ENCODE data around the gene FGF14. TPM values are rescaled to one million over a fixed set of nuclear protein-coding genes. Genes with fewer than 3 reads are reported as not detected.

The FGF14 gene
- polyA plus RNA-seq, 1 donor (not counting 4 experiments of a cell fraction or from before 2014, with no cell fraction given), result 0.09 TPM

DNA sequence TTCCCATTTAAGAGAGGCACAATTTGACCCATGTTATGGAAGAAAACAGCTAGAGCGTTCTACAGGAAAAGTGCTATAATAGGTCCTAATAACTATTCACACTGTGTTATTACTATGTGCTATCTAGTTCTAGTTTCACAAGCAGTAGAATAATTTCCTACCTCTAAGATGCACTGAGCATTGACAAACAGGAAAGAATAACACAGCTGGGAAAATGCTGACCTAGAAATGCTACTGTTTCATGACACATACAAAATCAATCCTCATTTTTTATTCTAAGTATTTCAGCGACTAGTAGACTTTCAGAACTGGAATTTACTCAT lies 689.9 kb downstream of the FGF14 start:
- H3K4me2 ChIP-seq (ENCODE audit: control insufficient read depth, extremely low read depth, insufficient read depth, low read depth, low read length), result no peak overlapping the region
- no peak for FAIRE-seq
- dilution Hi-C loops (cut with MboI; ENCODE audit: extremely low pct_ligation_motif_present, low sequenced_read_pairs), result no loop called here
- H3K36me3 ChIP-seq (ENCODE audit: control insufficient read depth in 2 of 2, extremely low read depth in 1 of 2, insufficient read depth in 2 of 2, low read length in 2 of 2), result no peaks in the 10 kb centered on the region
- H3K27me3 ChIP-seq (ENCODE audit: control insufficient read depth, extremely low read depth, insufficient read depth, low read length), result no peaks in the 10 kb centered on the region
- no peaks in the 10 kb centered on the region for H3K9me1 ChIP-seq (ENCODE audit: control insufficient read depth, extremely low read depth, insufficient read depth, low read length)
- H3K79me2 ChIP-seq (ENCODE audit: control insufficient read depth, insufficient read depth, low read length), result no peaks in the 10 kb centered on the region
- H3K9me3 ChIP-seq (ENCODE audit: control insufficient read depth, low read depth, low read length), result no peaks in the 10 kb centered on the region
- H3K27ac ChIP-seq (ENCODE audit: control insufficient read depth, insufficient read depth, low read length), result no peak overlapping the region
- DNase-seq (ENCODE audit: low read depth, low spot score), result no peak
- H4K20me1 ChIP-seq (ENCODE audit: control insufficient read depth, extremely low read depth, insufficient read depth, low read length), result no peaks in the 10 kb centered on the region
- no peak overlapping the region for H3K4me3 ChIP-seq (ENCODE audit: control insufficient read depth in 2 of 3, extremely low read depth in 1 of 3, insufficient read depth in 2 of 3, low read depth in 1 of 3, low read length in 3 of 3)
- no peaks in the 10 kb centered on the region for H3K4me1 ChIP-seq (ENCODE audit: control insufficient read depth, extremely low read depth, insufficient read depth, low read length)
- H2AFZ ChIP-seq (ENCODE audit: control insufficient read depth, low read length), result no peak overlapping the region
- H3K9ac ChIP-seq (ENCODE audit: control insufficient read depth, extremely low read depth, insufficient read depth, low read length), result no peak overlapping the region
- TF ChIP-seq CTCF (optimal IDR thresholded peaks at IDR 0.05 in 1 of 3, IDR thresholded peaks at IDR 0.05 in 1 of 3, conservative IDR thresholded peaks at IDR 0.05 in 1 of 3; ENCODE audit: extremely low read depth in 1 of 3, insufficient read depth in 2 of 3, low read length in 3 of 3), result no peak
- no peak for TF ChIP-seq EZH2 (IDR thresholded peaks at IDR 0.05; ENCODE audit: low read length)

GRCh38 chr13:101711307-101712025 lies 690.4 kb downstream of the FGF14 start:
- Histone ChIP-seq H3K9me3 (ENCODE audit: control insufficient read depth, low read depth, low read length) (no peaks in the 10 kb centered on the region), H3K4me3 (ENCODE audit: control insufficient read depth in 2 of 3, extremely low read depth in 1 of 3, insufficient read depth in 2 of 3, low read depth in 1 of 3, low read length in 3 of 3) (no peak overlapping the region), H3K4me1 (ENCODE audit: control insufficient read depth, extremely low read depth, insufficient read depth, low read length) (no peaks in the 10 kb centered on the region), H3K4me2 (ENCODE audit: control insufficient read depth, extremely low read depth, insufficient read depth, low read depth, low read length) (no peak overlapping the region), H3K9me1 (ENCODE audit: control insufficient read depth, extremely low read depth, insufficient read depth, low read length) (no peaks in the 10 kb centered on the region), H4K20me1 (ENCODE audit: control insufficient read depth, extremely low read depth, insufficient read depth, low read length) (no peaks in the 10 kb centered on the region), H3K36me3 (ENCODE audit: control insufficient read depth in 2 of 2, extremely low read depth in 1 of 2, insufficient read depth in 2 of 2, low read length in 2 of 2) (no peaks in the 10 kb centered on the region), H3K27ac (ENCODE audit: control insufficient read depth, insufficient read depth, low read length) (no peak overlapping the region), H3K79me2 (ENCODE audit: control insufficient read depth, insufficient read depth, low read length) (no peaks in the 10 kb centered on the region), H2AFZ (ENCODE audit: control insufficient read depth, low read length) (no peak overlapping the region), H3K27me3 (ENCODE audit: control insufficient read depth, extremely low read depth, insufficient read depth, low read length) (no peaks in the 10 kb centered on the region), H3K9ac (ENCODE audit: control insufficient read depth, extremely low read depth, insufficient read depth, low read length) (no peak overlapping the region)
- dilution Hi-C loops (cut with MboI; ENCODE audit: extremely low pct_ligation_motif_present, low sequenced_read_pairs), result no loop called here
- no peak for FAIRE-seq
- no peak for DNase-seq (ENCODE audit: low read depth, low spot score)
- no peak for TF ChIP-seq CTCF (optimal IDR thresholded peaks at IDR 0.05 in 1 of 3, IDR thresholded peaks at IDR 0.05 in 1 of 3, conservative IDR thresholded peaks at IDR 0.05 in 1 of 3; ENCODE audit: extremely low read depth in 1 of 3, insufficient read depth in 2 of 3, low read length in 3 of 3)
- TF ChIP-seq EZH2 (IDR thresholded peaks at IDR 0.05; ENCODE audit: low read length), result no peak

Measured in keratinocyte (primary cell).